Heart right ventricle (tissue), 16 donors: Measurements from ENCODE around the gene MYO7B. TPM values are rescaled to one million over a fixed set of nuclear protein-coding genes. Genes with fewer than 3 reads are reported as not detected.

Experiments
- ATAC-seq, 8 donors: fragments of 200-7000 bp; cut with Tn5 transposase; one replicate each; pipeline ENCODE4 v1.9.1; 2020; ENCODE audit warnings: mild to moderate bottlenecking in 8 of 8, moderate library complexity in 8 of 8, moderate number of reproducible peaks in 1 of 8
- DNase-seq, 2 donors: peaks; one replicate each; pipeline ENCODE4 v3.0.0-alpha.2; 2020
- H3K27ac ChIP-seq, 10 donors: fragments of 200-600 bp; sonication (generic) in 2 of 10; one replicate each; pipeline versions ENCODE4 v1.5.0 to v1.8.0; 2020 to 2022; ENCODE audit warnings: mild to moderate bottlenecking in 3 of 10
- H3K27me3 ChIP-seq, 7 donors: fragments of 200-600 bp; one replicate each; pipeline ENCODE4 v1.8.0; 2021 to 2022; ENCODE audit warnings: mild to moderate bottlenecking in 2 of 7
- H3K36me3 ChIP-seq, 9 donors: fragments of 200-600 bp; sonication (generic) in 1 of 9; one replicate each; pipeline versions ENCODE4 v1.5.0 to v1.8.0; 2020 to 2022; ENCODE audit warnings: mild to moderate bottlenecking in 2 of 9
- H3K4me1 ChIP-seq, 9 donors: fragments of 200-600 bp; sonication (generic) in 1 of 9; one replicate each; pipeline versions ENCODE4 v1.5.0 to v1.8.0; 2020 to 2022; ENCODE audit warnings: mild to moderate bottlenecking in 4 of 9
- H3K4me3 ChIP-seq, 10 donors: fragments of 200-600 bp; sonication (generic) in 2 of 10; one replicate each; pipeline versions ENCODE4 v1.5.0 to v1.8.0; 2020 to 2022; ENCODE audit warnings: mild to moderate bottlenecking in 7 of 10, moderate library complexity in 2 of 10
- H3K9me3 ChIP-seq, 11 donors: fragments of 200-600 bp in 10 of 11; sonication (generic) in 2 of 11; one replicate each; pipeline versions ENCODE4 v1.5.0 to v1.8.0; 2013 to 2022; ENCODE audit warnings: mild to moderate bottlenecking in 2 of 11, control low read depth in 1 of 11, moderate library complexity in 1 of 11
- CTCF ChIP-seq, 9 donors: fragments of 200-600 bp; sonication (generic) in 2 of 9; IDR thresholded peaks; one replicate each; pipeline versions ENCODE4 v1.5.0 to v1.8.0; 2021 to 2022; ENCODE audit warnings: antibody characterized with exemption in 9 of 9, mild to moderate bottlenecking in 5 of 9, moderate library complexity in 1 of 9
- WGBS, 2 donors: extraction: QIAGEN DNeasy Blood & Tissue Kit; methylation state at CpG; one replicate each; pipeline ENCODE4 v1.1.7; 2013; ENCODE audit warnings: inconsistent platforms in 1 of 2; 5-methylcytosine and 5-hydroxymethylcytosine counted together
- intact Hi-C, 10 donors: fragments of 100-400 bp; cut with DNase I; formaldehyde crosslinking; loops; one replicate each; pipeline versions ENCODE4 v1.11.1 to v1.14.2; 2022
- polyA plus RNA-seq, 2 donors: library from polyadenylated mRNA; stranded (reverse); fragments of 200-250 nt; gene quantifications; one replicate each; pipeline ENCODE4 v1.2.3, GENCODE V29; 2013
- total RNA-seq, 10 donors: library from RNA; stranded (reverse); fragmentation: NEBNext Ultra II Directional in 3 of 10; extraction: Animal tissue kit (Norgen Biotek cat#: 25700) in 3 of 10; gene quantifications; one replicate each; pipeline versions ENCODE4 v1.2.1 to v1.2.4, GENCODE V29; 2021 to 2023
- donor health status: Arrhythmogenic right ventricular cardiomyopathy.
- donor health status: ischemic (EF 13 %, LVEDD 7.1; RV severe dilation, severe dysfunction).
- donor health status: healthy with polysubstance abuse.
- donor health status: DM: no; HTN: yes; CAD: no.
- donor health status: DM: no; HTN: no; CAD: no.
- donor health status: ischemic (EF 25% LVEDD 6.9; RV normal size, moderate dysfunction).
- donor health status: ischemic (EF 25% LVEDD 5.7; RV mildly dilated, moderate dysfunction).
- donor health status: healthy.
- donor health status: DM: yes; HTN: yes; CAD: no.
- donor health status: Ischemic cardiomyopathy.
- donor health status: ischemic (EF 35%, LVEDD 5.7; RV mildly dilated, moderate dysfunction).
- donor health status: nonischemic (EF 11% LVEDD 7.7; RV severe dilation, severe dysfunction).
- donor health status: DM: yes; HTN: yes; CAD: no.
- donor health status: PGD.
- donor health status: ischemic (EF 29% LVEDD 5.4; RV normal size, mild dysfunction).
- donor health status: nonischemic (EF 23%, LVEDD 6.1; RV moderate dilation, normal function).

Gene MYO7B
- total and polyA plus RNA-seq, 12 donors: 0.42 to 2.3 (median 0.90) TPM

GRCh38 chr2:127508023-127508630, 27.4 kb upstream of the MYO7B start:
- no peaks in the 10 kb centered on the region for H3K9me3 ChIP-seq
- H3K36me3 ChIP-seq: peaks cover 0 to 37% (median 23%) of the 10 kb centered on the region in 9 donors
- no peak overlapping the region for H3K4me3 ChIP-seq
- intact Hi-C loops: no loop called here
- WGBS, 2 donors: 64 to 71% methylated on average over 4 of the region's 4 CpGs
- ATAC-seq (peak in 6 of 8 donors; percentile 7 to 61 (median 25)), DNase-seq (no peak)
- peaks cover 5 to 69% (median 47%) of the 10 kb centered on the region in 9 donors for H3K4me1 ChIP-seq
- no peak for TF ChIP-seq CTCF (IDR thresholded peaks at IDR 0.05)
- H3K27me3 ChIP-seq: no peaks in the 10 kb centered on the region
- H3K27ac ChIP-seq: peak overlapping the region in 8 of 10 donors; percentile 21 to 71 (median 36)

- no peak overlapping the region for H3K4me3 ChIP-seq
- TF ChIP-seq CTCF (IDR thresholded peaks at IDR 0.05): no peak
- H3K27ac ChIP-seq: peak overlapping the region in 8 of 10 donors; percentile 21 to 71 (median 36)
- H3K27me3 ChIP-seq: no peaks in the 10 kb centered on the region
- intact Hi-C loops: no loop called here
- ATAC-seq (peak; percentile 80 to 97 (median 94)), DNase-seq (peak; percentile 33 to 85)
- no peaks in the 10 kb centered on the region for H3K9me3 ChIP-seq
- peaks cover 0 to 35% (median 19%) of the 10 kb centered on the region in 9 donors for H3K36me3 ChIP-seq
- WGBS, 2 donors: 2 to 3% methylated on average over 3 of the region's 3 CpGs
- peaks cover 5 to 74% (median 51%) of the 10 kb centered on the region in 9 donors for H3K4me1 ChIP-seq
Observed at GRCh38 chr2:127508631-127509034, 26.9 kb upstream of the MYO7B start.

DNA sequence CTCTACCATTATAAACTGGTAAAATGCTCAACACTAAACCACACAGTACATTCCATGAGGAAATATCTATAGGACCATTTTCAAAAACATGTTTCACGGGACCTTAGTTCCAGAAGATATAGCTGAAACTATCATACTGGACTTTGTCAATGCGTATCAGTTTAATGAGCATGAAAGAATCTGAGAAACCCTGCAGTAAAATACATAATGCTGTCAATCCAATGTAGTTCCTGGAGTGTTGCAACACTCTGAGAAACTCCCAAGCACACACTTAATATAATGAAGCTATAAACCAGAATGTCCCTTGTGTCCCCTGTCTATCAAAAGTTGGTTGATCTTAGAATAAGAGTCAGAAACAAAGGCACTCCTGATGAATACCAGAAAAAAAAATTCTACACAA, 25.4 kb upstream of the MYO7B start:
- intact Hi-C loops: loop anchor here in 1 of 10 donors (10.0 kb wide), 1 partner anchor 165 kb away; the partner anchor contains the start of gene LIMS2
- peaks cover 0 to 35% (median 4%) of the 10 kb centered on the region in 9 donors for H3K36me3 ChIP-seq
- peak overlapping the region in 1 of 10 donors; percentile 71 for H3K27ac ChIP-seq
- no peak for DNase-seq
- H3K27me3 ChIP-seq: no peaks in the 10 kb centered on the region
- no peak overlapping the region for H3K4me3 ChIP-seq
- 89 to 94% methylated on average over 2 of the region's 2 CpGs for WGBS, 2 donors
- no peak for TF ChIP-seq CTCF (IDR thresholded peaks at IDR 0.05)
- no peak for ATAC-seq
- H3K4me1 ChIP-seq: peaks cover 12 to 86% (median 65%) of the 10 kb centered on the region in 9 donors
- no peaks in the 10 kb centered on the region for H3K9me3 ChIP-seq

- peak overlapping the region in 1 of 10 donors; percentile 50 for H3K27ac ChIP-seq
- no peak overlapping the region for H3K4me3 ChIP-seq
- peaks cover 16 to 89% (median 77%) of the 10 kb centered on the region in 9 donors for H3K4me1 ChIP-seq
- intact Hi-C loops: loop anchor here in 1 of 10 donors (10.0 kb wide), 1 partner anchor 164 kb away; the partner anchor contains the start of gene LIMS2
- no peak for TF ChIP-seq CTCF (IDR thresholded peaks at IDR 0.05)
- DNase-seq (no peak), ATAC-seq (no peak)
- WGBS, 2 donors: 89% methylated on average over 6 of the region's 6 CpGs
- H3K36me3 ChIP-seq: peaks cover 0 to 37% (median 0%) of the 10 kb centered on the region in 9 donors
- H3K27me3 ChIP-seq: no peaks in the 10 kb centered on the region
- H3K9me3 ChIP-seq: no peaks in the 10 kb centered on the region
Observed at GRCh38 chr2:127511090-127511695, 24.3 kb upstream of the MYO7B start.
